ENCODE data around the gene ARHGAP9.
A peak's percentile ranks its signal among the peaks of the same experiment; 100 is the strongest.

ARHGAP9 gene

DNA sequence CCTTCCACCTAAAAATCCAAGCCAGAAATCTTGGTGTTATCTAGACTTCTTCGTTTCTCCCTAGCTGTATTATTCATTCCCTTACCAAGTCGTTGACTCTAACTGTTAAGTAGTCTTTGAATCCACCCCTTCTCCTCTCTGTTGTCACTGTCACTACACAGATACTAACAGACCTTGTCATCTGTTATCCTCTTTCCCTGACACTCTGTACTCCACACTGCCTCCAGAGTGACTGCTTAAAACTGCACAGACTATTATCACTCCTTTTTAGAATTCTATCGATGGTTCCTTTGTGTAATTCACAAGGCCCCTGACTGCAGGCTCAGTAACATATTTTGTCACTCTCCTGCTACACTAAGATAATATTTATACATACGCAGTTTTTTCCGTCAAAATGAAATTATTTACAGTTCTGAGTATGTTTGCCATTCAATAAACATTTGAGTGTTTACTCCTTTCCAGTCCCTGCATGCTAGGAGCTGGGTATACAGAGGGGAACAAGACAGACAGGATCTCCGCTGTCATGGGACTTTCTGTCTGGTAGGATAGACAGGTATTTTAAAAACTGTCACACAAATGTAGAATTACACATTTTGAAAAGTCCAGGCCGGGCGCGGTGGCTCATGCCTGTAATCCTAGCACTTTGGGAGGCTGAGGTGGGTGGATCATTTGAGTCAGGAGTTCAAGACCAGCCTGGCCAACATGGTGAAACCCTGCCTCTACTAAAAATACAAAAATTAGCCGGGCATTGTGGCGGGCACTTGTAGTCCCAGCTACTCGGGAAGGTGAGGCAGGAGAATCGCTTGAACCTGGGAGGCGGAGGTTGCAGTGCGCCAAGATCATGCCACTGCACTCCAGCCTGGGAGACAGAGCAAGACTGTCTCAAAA is 12.0 kb upstream of the ARHGAP9 start:
- no peak for DNase-seq

DNA sequence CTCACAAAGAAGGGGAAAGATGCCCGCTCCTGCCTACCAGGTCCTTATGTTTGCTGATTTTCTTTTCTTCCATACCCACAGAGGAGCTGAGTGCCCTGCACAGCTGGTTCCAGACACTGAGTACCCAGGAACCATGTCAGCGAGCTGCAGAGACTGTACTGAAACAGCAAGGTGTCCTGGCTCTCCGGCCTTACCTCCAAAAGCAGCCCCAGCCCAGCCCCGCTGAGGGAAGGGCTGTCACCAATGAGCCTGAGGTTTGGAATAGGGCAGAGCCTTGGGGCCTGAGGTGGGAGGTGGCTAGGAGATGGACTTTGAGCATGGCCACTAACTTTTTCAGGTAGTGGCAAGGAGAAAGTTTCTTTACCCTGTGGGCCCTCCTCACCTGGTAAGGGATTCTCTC is 10.5 kb upstream of the ARHGAP9 start:
- DNase-seq = no peak

DNA sequence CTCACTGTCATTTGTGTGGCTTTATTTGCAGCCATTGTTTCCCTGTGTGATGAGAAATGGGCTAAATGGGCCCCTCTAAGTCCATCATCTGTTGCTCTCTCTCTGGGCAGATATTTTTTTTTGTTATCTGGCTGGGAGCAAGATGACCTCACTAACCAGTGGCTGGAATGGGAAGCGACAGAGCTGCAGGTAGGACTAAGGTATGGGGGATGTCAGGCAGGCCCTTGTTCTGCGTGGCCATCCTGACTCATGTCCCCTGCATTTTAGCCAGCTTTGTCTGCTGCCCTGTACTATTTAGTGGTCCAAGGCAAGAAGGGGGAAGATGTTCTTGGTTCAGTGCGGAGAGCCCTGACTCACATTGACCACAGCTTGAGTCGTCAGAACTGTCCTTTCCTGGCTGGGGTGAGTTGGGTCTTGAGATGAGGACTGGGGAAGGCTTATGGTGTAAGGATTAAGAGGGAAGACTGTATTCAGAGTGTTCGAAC is 9.5 kb upstream of the ARHGAP9 start:
- DNase-seq = no peak

DNA sequence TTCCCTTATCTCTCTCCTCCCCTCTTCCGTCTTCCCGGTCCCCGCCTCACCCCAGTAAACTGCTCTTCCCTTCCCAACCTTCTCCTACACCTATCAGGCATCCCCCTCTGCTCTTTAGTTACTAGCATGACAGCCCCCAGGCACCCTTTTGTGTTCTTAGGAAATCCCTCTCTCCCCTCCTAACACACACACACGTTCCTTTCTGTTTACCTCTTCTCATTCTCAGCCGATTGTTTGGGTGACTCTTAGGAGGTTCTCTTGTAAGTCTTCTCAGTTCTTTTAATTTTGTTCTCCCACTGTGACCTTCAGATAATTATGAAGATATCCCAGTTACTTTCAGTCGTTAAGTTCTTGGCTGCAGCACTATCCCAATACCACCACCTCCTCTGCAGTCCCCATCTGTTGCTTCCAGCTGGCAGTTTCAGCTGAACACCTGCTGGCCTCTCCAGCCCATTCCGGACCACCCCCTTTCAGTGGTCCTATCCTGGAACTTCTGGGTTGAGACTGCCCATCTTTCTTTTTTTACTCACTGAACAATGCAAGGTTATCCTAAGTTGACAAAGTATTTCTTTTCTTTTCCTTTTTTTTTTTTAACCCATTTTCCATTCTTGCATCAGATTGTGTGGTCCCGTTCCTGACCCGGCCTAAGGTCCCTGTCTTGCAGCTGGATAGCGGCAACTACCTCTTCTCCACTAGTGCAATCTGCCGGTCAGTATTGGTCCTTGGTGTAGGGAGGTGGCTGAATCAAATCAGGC is 8.9 kb upstream of the ARHGAP9 start:
- DNase-seq = no peak

DNA sequence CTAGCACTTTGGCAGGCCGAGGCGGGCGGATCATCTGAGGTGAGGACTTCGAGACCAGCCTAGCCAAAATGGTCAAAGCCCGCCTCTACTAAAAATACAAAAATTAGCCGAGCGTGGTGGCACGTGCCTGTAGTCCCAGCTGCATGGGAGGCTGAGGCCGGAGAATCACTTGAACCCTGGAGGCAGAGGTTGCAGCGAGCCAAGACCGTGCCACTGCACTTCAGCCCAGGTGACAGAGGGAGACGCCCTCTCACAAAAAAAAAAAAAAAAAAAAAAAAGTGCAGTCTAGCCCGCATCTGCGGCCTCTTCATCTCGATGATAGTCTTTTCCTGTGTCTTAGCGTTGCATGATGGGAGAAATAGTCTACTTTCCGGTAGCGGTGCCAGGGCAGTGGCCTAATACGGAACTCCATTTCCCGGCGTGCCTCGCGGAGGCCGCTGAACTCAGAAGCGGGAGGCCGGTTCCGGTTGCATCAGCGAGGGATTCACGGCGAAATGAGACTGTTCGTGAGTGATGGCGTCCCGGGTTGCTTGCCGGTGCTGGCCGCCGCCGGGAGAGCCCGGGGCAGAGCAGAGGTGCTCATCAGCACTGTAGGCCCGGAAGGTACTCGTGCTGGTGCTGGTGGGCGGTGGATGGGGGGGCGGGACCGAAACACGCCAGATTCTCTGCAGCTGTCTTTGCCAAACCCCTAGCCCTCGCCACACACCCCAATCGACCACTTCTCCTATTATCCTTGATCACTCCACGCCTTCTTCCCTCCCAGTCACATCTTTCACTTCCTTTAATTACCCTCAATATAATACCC is 8.1 kb upstream of the ARHGAP9 start, which contains the start of gene MARS1:
MARS1 (plus strand) TSS at position 472 of the 805 bp plus-strand sequence; CDS start at position 495, 23 bp downstream.
- peak; percentile 95 for DNase-seq

DNA sequence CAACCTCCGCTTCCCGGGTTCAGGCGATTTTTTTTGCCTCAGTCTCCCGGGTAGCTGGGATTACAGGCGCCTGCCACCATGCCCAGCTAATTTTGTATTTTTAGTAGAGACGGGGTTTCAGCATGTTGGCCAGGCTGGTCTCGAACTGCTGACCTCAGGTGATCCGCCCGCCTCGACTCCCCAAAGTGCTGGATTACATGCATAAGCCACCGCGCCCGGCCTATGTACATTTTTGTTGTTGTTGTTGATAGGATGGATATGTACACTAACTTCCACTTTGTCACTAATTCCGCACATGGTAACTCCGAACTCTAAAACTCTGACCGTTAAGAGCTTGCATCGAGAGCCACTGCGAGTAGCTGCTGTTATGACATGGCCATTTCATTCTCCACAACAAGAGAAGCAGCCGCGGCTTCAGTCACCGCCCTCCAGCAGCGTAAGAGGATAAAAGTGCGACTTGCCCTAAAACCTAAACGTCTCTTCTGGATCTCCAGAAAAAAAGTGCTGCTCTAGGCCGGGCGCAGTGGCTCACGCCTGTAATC is 7.5 kb upstream of the ARHGAP9 start:
- DNase-seq = no peak

DNA sequence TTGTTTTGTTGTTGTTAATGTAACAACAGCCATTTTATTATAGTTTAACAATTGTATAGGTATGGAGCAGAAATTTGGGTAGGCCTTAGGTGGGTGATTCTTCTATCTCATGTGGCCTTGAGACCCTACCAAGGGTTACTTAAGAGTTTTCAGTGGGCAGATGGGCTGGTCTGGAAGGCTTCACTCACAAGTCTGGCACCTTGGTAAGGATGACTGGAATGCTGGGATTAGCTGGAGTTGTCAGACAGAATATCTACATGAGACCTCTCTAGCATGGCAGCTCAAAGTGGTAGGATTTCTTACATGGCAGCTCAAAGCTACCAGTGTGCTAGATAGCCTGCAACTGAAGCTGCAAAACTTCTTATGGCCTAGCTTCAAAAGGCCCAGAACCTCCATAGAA is 6.0 kb upstream of the ARHGAP9 start:
- no peak for DNase-seq

DNA sequence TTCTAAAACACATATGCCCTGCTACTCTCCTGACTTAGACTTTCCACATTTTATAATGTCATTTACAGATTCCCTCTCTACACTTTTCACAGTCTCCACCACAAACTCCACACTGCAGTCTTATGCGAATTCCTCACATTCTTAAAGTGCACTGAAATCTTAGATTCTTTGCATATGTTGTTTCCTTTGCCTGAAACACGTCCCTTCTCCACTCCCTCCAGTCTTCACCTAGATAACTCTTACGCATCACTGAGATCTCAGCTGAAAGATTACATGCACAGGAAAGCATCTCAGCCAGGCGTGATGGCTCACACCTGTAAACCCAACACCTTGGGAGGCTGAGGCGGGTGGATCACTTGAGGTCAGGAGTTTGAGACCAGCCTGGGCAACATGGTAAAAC is 3.8 kb upstream of the ARHGAP9 start:
- DNase-seq = no peak

DNA sequence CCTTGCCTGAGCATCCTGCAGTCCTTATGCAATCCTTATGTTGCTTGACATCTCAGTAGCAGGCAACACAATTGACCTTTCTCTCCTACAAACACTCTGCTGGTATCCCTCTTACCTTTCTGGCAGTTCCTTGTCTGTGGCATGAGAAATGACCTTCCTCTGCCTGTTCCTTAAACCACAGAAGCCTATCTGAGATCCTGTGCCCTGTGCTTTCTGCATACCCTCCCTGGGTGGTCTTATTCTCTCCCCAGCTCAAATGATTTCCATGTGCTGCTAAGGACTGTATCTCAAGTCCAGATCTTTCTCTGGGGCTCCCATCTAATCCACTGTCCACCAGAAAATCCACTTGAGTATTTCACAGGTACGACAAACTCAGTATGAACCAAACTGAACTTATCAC is 2.0 kb upstream of the ARHGAP9 start:
- no peak for DNase-seq

DNA sequence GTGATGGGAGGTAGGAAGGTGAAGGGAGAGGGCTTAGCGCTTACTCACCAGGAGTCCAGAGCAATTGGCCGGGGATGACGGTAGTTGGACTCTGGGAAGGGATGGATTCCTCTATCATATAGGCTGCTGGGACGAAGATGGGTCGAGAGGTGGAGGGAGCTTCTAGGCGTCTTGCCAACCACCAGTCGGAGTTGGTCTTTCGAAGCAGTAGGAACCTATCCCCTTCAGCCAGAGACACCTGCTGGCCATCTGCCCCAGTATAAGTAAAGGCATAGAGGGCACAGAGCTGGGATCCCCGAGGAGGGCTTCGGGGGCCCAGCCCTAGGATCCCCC is 657 bp downstream of the ARHGAP9 start:
- DNase-seq = no peak

DNA sequence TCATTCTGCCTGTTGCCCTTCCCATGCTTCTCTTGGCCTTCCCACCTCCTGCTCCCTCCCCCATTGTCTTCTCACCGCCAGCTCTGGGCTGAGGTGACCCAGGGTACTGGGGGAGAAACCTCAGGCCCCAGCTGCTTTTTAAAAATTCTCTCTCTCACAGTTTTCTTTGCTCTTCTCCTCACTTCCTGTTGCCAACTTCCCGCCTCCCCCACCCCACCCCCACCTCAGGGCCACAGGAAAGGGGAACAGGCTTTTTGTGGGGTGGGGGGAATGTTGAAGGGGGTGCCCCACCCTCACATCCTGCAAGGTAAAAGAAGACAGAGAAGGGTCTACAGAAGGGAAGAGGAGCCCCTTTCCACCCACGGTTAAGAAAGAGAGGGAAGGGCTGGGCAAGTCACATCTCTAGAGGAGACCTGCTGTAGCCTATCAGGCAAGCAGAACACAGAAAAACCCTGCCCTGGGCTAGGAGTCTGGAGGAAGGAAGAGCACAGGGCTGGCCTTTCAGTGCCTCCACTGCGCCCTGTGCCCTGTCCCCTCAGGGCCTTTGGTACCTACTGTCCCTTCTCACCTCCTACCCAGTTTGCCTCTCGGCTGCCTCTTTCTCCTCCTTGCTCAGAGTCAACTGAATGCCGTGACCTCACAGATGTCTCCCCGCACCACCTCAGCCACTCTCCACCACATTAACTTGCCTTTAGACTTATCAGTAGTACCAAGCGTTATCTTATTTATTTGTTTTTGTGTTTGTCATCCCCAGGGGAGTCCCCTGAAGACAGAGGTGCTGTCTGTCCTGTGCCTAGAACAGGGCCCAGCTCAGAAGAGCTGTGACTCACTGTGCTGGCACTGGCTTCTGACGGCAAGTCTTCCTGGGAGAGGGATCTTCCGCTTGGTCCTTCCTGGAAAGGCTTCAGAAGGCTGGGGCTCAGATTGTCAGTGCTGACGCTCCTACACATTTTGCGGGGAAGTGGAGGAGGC is 1.7 kb downstream of the ARHGAP9 start:
- peak; percentile 60 for DNase-seq

DNA sequence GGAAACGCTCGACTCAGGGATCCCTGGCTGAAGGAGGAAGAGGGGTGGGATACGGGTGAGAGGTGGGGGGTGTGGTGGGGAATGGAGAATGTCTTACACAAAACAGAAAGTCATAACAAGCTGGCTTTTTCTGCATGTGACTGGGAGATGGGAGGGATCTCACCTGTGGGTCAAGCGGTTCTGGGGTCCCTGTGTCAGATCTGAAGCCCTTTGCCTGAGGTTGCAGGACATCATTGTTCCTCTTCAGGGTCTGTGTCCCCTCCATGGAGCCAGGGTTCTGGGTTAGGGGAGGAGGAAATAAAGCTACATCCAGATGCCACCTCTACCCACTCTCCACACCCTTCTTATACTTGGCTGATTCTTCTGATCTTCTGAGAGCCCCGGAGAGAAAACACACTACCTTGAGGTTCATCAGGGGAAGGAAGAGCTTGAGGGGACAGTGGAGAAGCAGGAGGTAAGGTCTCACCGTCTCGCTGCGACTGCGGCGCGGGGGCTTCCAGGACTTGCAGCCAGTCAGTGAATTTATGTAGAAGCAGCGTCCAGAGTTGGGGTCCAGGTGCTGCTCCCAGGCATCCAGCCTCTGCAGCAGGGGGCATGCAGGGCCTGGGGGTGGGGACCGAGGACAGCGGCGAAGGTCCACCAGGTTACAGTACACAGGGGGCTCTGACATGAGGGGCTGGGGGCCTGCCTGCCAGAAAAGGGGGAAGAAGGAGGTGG is 2.5 kb downstream of the ARHGAP9 start:
- peak; percentile 33 for DNase-seq

DNA sequence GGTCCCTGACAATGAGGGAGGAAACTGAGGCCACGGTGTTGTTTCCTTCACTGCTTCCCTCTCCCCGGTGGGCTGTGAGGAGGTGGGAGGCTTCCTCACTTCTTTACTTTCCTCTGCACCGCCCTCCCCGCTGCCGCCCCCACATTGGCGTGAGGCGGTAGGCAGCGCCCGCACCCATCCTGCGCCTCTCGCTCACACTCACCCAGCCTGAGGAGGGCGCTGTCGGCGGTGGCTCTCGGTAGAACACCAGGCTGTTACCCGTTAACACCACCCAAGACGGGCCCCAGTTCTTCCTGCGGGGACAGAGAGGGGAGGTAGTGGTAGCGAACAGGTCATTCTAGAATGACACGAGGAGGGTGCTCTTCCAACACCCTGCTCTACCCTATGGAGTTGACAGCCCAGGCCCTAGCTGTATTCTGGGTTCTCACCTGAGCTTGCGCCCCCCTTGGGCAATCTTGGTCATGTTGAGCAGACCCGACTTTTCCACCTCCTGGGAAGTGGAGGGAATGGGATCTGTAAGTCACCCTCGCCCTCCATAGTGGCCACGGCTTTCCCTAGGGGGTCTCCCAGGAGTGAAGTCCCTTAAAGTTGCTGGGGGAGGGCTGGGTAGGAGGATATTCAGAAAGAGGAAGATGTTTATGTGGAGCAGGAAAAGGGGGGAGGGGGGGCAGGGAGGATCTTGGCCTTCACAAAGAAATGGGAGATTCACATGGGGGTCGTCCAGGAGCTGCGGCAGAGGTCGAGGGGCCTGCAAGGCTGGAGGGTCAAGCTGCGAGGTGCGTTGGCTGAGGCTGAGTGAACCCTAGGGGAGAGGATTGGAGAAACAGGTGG is 3.3 kb downstream of the ARHGAP9 start:
- DNase-seq = peak; percentile 60

DNA sequence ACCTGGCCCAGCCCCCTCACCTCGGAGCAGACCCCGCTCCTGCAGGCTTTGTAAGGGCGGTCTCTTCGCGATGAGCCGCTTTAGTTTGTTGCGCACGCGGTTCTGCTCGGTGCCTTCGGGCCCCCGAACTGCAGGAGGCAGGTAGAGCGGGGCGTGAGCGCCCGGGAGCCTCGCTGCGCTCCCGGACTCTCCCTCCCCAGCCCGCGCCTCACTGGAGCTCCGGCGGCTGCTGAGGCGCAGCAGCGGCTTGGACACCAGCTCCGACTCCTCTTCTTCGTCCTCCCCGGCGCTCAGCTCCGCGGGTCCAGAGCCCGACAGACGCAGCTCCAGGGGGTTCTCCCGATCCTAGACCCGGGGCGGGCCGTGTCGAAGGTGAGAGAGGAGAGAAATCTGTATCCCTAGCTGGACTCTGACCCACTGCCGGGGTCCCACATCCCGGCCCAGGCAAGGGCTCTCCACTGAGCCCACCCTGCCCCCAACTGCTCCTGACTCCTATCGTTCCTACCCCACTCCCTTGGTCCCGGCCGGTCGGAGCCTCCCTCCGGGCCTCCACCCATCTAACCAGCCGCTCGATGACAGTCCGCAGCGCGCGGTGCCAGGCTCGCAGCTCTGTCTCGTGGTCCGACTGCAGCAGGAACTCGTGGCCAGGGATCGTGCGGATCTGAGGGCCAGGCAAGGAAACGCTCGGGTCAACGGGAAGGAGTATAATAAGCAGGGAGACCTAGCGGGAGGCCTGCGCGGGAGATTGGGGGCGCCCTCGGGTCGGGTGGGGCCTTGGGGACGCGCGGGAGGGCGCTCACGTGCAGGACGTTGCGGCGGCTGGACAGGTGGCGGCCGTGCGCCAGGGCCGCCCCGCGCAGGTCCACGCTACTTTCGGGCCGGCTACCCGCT is 4.2 kb downstream of the ARHGAP9 start:
- no peak for DNase-seq

DNA sequence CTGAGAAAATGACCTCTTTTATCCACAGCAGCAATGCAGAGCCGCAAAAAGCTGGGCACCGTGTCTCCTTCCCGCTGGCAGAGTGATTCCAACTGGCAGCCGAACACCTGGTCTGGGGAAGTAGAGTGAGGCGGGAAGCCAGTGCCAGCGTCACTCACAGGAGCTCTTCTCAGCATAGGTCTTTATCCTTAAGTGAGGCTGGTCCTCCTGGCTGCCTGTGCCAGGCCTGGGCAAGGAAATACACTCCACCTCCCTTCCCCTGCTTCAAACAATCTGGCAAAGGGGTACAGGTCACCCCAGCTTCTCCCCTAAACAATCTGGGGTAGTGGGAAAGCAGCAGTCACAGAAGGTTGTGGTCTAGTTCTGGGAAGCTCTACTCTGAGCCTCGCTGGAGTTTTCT is 4.8 kb downstream of the ARHGAP9 start:
- no peak for DNase-seq

DNA sequence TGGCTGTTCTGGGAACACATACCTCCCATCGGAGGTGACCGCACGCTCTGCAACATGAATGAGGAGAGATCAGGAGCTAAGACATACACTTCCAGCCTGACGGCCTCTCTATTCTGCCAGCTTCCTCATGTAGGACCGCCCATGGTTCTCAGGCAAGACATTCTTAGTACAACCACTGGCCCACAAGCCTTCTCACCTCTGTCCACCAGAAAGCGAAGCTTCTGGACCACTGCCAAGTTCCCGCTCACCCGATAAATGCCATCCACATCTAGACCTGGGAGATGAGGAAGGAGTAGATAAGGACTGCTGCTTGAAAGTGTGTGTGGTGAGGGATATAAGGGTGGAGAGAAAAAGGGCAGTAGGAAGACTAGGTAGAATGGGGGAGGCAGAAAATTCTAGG is 5.2 kb downstream of the ARHGAP9 start:
- no peak for DNase-seq

DNA sequence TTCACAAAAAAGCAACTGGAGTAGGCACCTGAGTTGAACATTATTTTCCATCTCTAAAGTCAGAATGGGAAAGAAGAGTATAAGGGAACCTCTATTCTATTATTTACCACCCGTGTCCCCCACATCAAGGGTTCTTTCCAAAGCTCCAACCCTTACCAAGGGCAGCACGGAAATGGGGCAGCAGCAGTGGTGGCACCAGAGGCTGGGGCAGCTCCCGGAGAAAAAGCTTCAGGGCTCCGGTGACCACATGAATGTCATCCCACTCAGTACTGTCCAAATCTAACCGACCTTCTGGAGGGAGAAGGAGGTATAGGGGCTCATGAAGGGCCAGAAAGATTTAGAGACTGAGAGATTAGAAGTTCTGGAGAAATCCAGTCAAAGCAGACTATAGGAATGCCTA is 5.8 kb downstream of the ARHGAP9 start:
- DNase-seq = no peak

DNA sequence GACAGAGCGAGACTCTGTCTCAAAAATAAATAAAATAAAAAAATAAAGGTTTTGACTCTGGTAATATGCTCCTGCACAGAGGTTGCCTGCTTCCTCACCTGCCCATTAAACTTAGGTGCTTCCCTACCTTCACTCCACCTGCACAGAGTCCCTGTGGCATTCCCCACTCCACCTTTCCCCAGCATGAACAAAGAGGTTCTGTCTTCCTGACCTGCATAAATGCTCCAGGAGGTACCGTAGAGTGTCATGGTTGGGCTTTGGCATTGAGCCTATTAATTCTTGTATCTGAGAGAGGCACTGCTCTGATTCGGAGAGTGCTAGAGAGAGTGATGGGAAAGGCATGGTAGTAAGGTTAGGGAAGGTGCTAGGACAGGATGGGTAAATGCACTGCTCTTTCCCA is 6.3 kb downstream of the ARHGAP9 start:
- DNase-seq = no peak

DNA sequence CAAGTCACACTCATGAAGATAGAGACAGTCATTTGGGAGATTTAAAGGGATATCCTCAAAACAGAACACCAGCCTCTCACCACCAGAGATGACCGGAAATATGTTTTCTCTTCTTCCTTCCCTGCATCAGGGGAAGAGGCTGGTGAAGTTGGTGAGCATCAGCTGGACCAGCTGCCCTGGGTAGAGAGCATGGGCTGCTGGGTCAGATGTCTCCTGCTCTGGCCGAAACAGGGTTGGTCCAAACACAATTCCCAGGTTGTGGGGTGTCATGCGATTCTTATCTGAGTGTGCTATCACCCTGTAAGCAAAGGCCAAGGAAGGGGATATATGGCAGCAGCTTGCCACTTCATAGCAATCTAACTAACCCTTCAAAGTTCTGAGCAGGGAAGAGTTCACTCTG is 7.3 kb downstream of the ARHGAP9 start:
- no peak for DNase-seq
